Smooth muscle cell (in vitro differentiated cells): ENCODE data around the gene RPH3AL. TPM values are rescaled to one million over a fixed set of nuclear protein-coding genes. Genes with fewer than 3 reads are reported as not detected.

Experiments
- DNase-seq: peaks from one replicate; lab custom pipeline; 2025; ENCODE audit not compliant: unreplicated experiment; lab: John Stamatoyannopoulos, UW
- H2AFZ ChIP-seq: fragments of 200-600 bp; sonication (generic); 2 replicates; pipeline ENCODE4 v1.6.0; 2016; ENCODE audit warnings: antibody characterized with exemption, low read depth, mild to moderate bottlenecking
- H3F3A ChIP-seq: fragments of 200-600 bp; sonication (generic); 2 replicates; pipeline ENCODE4 v1.6.0; 2017; ENCODE audit warnings: antibody characterized with exemption, low read depth
- H3K27ac ChIP-seq: fragments of 200-600 bp; sonication (generic); 2 replicates; pipeline ENCODE4 v1.5.1; 2016; ENCODE audit warnings: low read depth, mild to moderate bottlenecking
- H3K27me3 ChIP-seq: fragments of 200-600 bp; sonication (generic); 2 replicates; pipeline ENCODE4 v1.6.1; 2016; ENCODE audit warnings: low read depth, mild to moderate bottlenecking
- H3K36me3 ChIP-seq: fragments of 200-600 bp; sonication (generic); 2 replicates; pipeline ENCODE4 v1.5.1; 2016; ENCODE audit warnings: low read depth
- H3K4me1 ChIP-seq: fragments of 200-600 bp; sonication (generic); 2 replicates; pipeline ENCODE4 v1.5.1; 2016; ENCODE audit warnings: low read depth
- H3K4me2 ChIP-seq: fragments of 200-600 bp; sonication (generic); 2 replicates; pipeline ENCODE4 v1.6.0; 2016; ENCODE audit warnings: mild to moderate bottlenecking
- H3K4me3 ChIP-seq: fragments of 200-600 bp; sonication (generic); 2 replicates; pipeline ENCODE4 v1.5.1; 2016; ENCODE audit warnings: mild to moderate bottlenecking
- H3K79me2 ChIP-seq: fragments of 200-600 bp; sonication (generic); 2 replicates; pipeline ENCODE4 v1.6.0; 2016; ENCODE audit warnings: low read depth, mild to moderate bottlenecking
- H3K9ac ChIP-seq: fragments of 200-600 bp; sonication (generic); 2 replicates; pipeline ENCODE4 v1.6.0; 2016; ENCODE audit warnings: low read depth
- H3K9me3 ChIP-seq: fragments of 200-600 bp; sonication (generic); replicated peaks from 2 replicates; pipeline ENCODE4 v1.5.1; 2016; ENCODE audit warnings: low read depth
- H4K20me1 ChIP-seq: fragments of 200-600 bp; sonication (generic); 2 replicates; pipeline ENCODE4 v1.6.0; 2016; ENCODE audit warnings: low read depth
- WGBS: methylation state at CpG from one replicate; pipeline ENCODE4 v1.1.7; 2016; ENCODE audit warnings: low lambda C conversion rate; 5-methylcytosine and 5-hydroxymethylcytosine counted together
- polyA plus RNA-seq: library from polyadenylated mRNA; unstranded; fragments of >200 nt; fragmentation: Nextera tagmentation; extraction: Ambion mirVana; gene quantifications from 2 replicates; pipeline ENCODE4 v1.2.1, GENCODE V29; 2016
- total RNA-seq: library from RNA; depleted of rRNA; stranded (reverse); fragments of >200 nt; gene quantifications from 2 replicates; pipeline ENCODE4 v1.2.3, GENCODE V29; 2014
- TF ChIP-seq, protein P1 (sequence below): fragments of 200-600 bp; sonication (generic); IDR thresholded peaks from 2 replicates; pipeline ENCODE4 v1.5.1; 2017; ENCODE audit warnings: borderline replicate concordance, mild to moderate bottlenecking, antibody characterized with exemption; ENCODE audit not compliant: insufficient read depth, poor library complexity, severe bottlenecking

Gene RPH3AL
- total and polyA plus RNA-seq, 2 experiments from 2014 or later: 1.8 to 3.3 TPM

GRCh38 chr17:358491-359151 is 6.0 kb upstream of the RPH3AL start:
- H3K9me3 ChIP-seq: no peaks in the 10 kb centered on the region
- H3K9ac ChIP-seq: no peak overlapping the region
- H4K20me1 ChIP-seq: no peaks in the 10 kb centered on the region
- H3F3A ChIP-seq: no peaks in the 10 kb centered on the region
- H3K27ac ChIP-seq: no peak overlapping the region
- no peaks in the 10 kb centered on the region for H3K27me3 ChIP-seq
- no peak overlapping the region for H2AFZ ChIP-seq
- no peak for DNase-seq
- no peak overlapping the region for H3K4me3 ChIP-seq
- no peaks in the 10 kb centered on the region for H3K4me1 ChIP-seq
- no peaks in the 10 kb centered on the region for H3K36me3 ChIP-seq
- TF ChIP-seq, protein P1, sequence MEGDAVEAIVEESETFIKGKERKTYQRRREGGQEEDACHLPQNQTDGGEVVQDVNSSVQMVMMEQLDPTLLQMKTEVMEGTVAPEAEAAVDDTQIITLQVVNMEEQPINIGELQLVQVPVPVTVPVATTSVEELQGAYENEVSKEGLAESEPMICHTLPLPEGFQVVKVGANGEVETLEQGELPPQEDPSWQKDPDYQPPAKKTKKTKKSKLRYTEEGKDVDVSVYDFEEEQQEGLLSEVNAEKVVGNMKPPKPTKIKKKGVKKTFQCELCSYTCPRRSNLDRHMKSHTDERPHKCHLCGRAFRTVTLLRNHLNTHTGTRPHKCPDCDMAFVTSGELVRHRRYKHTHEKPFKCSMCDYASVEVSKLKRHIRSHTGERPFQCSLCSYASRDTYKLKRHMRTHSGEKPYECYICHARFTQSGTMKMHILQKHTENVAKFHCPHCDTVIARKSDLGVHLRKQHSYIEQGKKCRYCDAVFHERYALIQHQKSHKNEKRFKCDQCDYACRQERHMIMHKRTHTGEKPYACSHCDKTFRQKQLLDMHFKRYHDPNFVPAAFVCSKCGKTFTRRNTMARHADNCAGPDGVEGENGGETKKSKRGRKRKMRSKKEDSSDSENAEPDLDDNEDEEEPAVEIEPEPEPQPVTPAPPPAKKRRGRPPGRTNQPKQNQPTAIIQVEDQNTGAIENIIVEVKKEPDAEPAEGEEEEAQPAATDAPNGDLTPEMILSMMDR: no peak
- no peaks in the 10 kb centered on the region for H3K79me2 ChIP-seq
- 94% methylated on average over 35 of the region's 35 CpGs for WGBS
- H3K4me2 ChIP-seq: no peak overlapping the region

GRCh38 chr17:357644-358043 is 5.0 kb upstream of the RPH3AL start:
- no peak overlapping the region for H3K4me2 ChIP-seq
- no peaks in the 10 kb centered on the region for H3K27me3 ChIP-seq
- H3K36me3 ChIP-seq: no peaks in the 10 kb centered on the region
- no peak overlapping the region for H3K27ac ChIP-seq
- H4K20me1 ChIP-seq: no peaks in the 10 kb centered on the region
- H3K4me1 ChIP-seq: peaks cover 6% of the 10 kb centered on the region
- H3K79me2 ChIP-seq: no peaks in the 10 kb centered on the region
- TF ChIP-seq, protein P1: no peak
- H3K9ac ChIP-seq: no peak overlapping the region
- DNase-seq: no peak
- H3K9me3 ChIP-seq: no peaks in the 10 kb centered on the region
- H3F3A ChIP-seq: no peaks in the 10 kb centered on the region
- 80% methylated on average over 14 of the region's 14 CpGs for WGBS
- H2AFZ ChIP-seq: no peak overlapping the region
- H3K4me3 ChIP-seq: no peak overlapping the region

- Histone ChIP-seq H3F3A (peaks cover 6% of the 10 kb centered on the region), H3K27me3 (no peaks in the 10 kb centered on the region), H3K4me2 (no peak overlapping the region), H3K4me3 (no peak overlapping the region), H4K20me1 (no peaks in the 10 kb centered on the region), H3K4me1 (peaks cover 14% of the 10 kb centered on the region), H2AFZ (no peak overlapping the region), H3K36me3 (no peaks in the 10 kb centered on the region), H3K9ac (no peak overlapping the region), H3K9me3 (no peaks in the 10 kb centered on the region), H3K79me2 (no peaks in the 10 kb centered on the region), H3K27ac (no peak overlapping the region)
- TF ChIP-seq, protein P1: no peak
- DNase-seq: no peak
- WGBS: 94% methylated on average over 30 of the region's 30 CpGs
Measured at GRCh38 chr17:356671-357434, 4.2 kb upstream of the RPH3AL start.
